CD4-positive, CD25-positive, alpha-beta regulatory T cell (primary cell): ENCODE results near the gene PMPCB. TPM values are rescaled to one million over a fixed set of nuclear protein-coding genes. Genes with fewer than 3 reads are reported as not detected.
"Not testable (repeated sequence)": the region's sequence is repeated elsewhere in the genome, so short reads cannot be mapped to it uniquely, and the experiment has no call there.

Experiments
- ATAC-seq, 2 donors: fragments of 150-1000 bp; cut with Tn5 transposase; one replicate each; pipeline ENCODE4 v1.10.0; 2021; ENCODE audit warnings: low read depth in 2 of 2, moderate number of reproducible peaks in 2 of 2, moderate library complexity in 1 of 2
- DNase-seq, 3 donors: peaks; one replicate each; pipeline versions ENCODE4 v3.0.0 to v3.0.0-alpha.2; 2012 to 2022; ENCODE audit warnings: mixed read lengths in 1 of 3
- H3K27ac ChIP-seq: one replicate; pipeline ENCODE4 v1.7.0; 2013; ENCODE audit warnings: mild to moderate bottlenecking, low read length; ENCODE audit not compliant: insufficient read depth, poor library complexity, severe bottlenecking
- H3K27me3 ChIP-seq: one replicate; pipeline ENCODE4 v1.7.0; 2013; ENCODE audit warnings: low read length; ENCODE audit not compliant: control insufficient read depth, insufficient read depth
- H3K36me3 ChIP-seq: one replicate; pipeline ENCODE4 v1.7.0; 2013; ENCODE audit warnings: mild to moderate bottlenecking, low read length, moderate library complexity; ENCODE audit not compliant: control insufficient read depth, insufficient read depth
- H3K4me1 ChIP-seq: 2 replicates; pipeline ENCODE4 v1.7.0; 2013; ENCODE audit warnings: mild to moderate bottlenecking, low read length; ENCODE audit not compliant: insufficient read depth, control insufficient read depth, poor library complexity, severe bottlenecking
- H3K4me3 ChIP-seq: one replicate; pipeline ENCODE4 v1.7.0; 2013; ENCODE audit warnings: low read depth, mild to moderate bottlenecking, low read length, moderate library complexity
- H3K9me3 ChIP-seq, 2 experiments: 1 replicate in 1 of 2; 2 replicates in 1 of 2; pipeline ENCODE4 v1.7.0; 2013; ENCODE audit warnings: low read length in 2 of 2, mild to moderate bottlenecking in 1 of 2, moderate library complexity in 1 of 2; ENCODE audit not compliant: control insufficient read depth in 2 of 2
- H3K27ac Mint-ChIP-seq, 3 donors: one replicate each; pipeline ENCODE4 v1.8.0; 2020 to 2022; ENCODE audit warnings: mild to moderate bottlenecking in 3 of 3, mixed read lengths in 3 of 3, moderate library complexity in 2 of 3
- H3K27me3 Mint-ChIP-seq: one replicate; pipeline ENCODE4 v1.8.0; 2022; ENCODE audit warnings: mild to moderate bottlenecking, mixed read lengths
- H3K36me3 Mint-ChIP-seq: one replicate; pipeline ENCODE4 v1.8.0; 2020; ENCODE audit warnings: mixed read lengths
- H3K4me1 Mint-ChIP-seq, 4 donors: one replicate each; pipeline ENCODE4 v1.8.0; 2020 to 2022; ENCODE audit warnings: mixed read lengths in 4 of 4, mild to moderate bottlenecking in 1 of 4
- H3K4me3 Mint-ChIP-seq, 4 donors: one replicate each; pipeline ENCODE4 v1.8.0; 2020 to 2022; ENCODE audit warnings: mild to moderate bottlenecking in 4 of 4, mixed read lengths in 4 of 4, moderate library complexity in 3 of 4
- H3K9me3 Mint-ChIP-seq, 7 donors: one replicate each; pipeline ENCODE4 v1.8.0; 2020 to 2022; ENCODE audit warnings: mixed read lengths in 7 of 7, mild to moderate bottlenecking in 3 of 7, moderate library complexity in 2 of 7
- polyA plus RNA-seq, 4 donors: library from polyadenylated mRNA; unstranded; fragments of 300-500 nt; fragmentation: Illumina TruSeq; gene quantifications; one replicate each; pipeline ENCODE4 v1.2.3, GENCODE V29; 2021
- total RNA-seq: library from RNA; stranded (reverse); gene quantifications from one replicate; pipeline ENCODE4 v1.2.3, GENCODE V29; 2022

PMPCB gene, protein sequence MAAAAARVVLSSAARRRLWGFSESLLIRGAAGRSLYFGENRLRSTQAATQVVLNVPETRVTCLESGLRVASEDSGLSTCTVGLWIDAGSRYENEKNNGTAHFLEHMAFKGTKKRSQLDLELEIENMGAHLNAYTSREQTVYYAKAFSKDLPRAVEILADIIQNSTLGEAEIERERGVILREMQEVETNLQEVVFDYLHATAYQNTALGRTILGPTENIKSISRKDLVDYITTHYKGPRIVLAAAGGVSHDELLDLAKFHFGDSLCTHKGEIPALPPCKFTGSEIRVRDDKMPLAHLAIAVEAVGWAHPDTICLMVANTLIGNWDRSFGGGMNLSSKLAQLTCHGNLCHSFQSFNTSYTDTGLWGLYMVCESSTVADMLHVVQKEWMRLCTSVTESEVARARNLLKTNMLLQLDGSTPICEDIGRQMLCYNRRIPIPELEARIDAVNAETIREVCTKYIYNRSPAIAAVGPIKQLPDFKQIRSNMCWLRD
- total RNA-seq (86.6 TPM), polyA plus RNA-seq (10 to 100 TPM; 85.5 to 89.7 (median 88.0) TPM)

DNA sequence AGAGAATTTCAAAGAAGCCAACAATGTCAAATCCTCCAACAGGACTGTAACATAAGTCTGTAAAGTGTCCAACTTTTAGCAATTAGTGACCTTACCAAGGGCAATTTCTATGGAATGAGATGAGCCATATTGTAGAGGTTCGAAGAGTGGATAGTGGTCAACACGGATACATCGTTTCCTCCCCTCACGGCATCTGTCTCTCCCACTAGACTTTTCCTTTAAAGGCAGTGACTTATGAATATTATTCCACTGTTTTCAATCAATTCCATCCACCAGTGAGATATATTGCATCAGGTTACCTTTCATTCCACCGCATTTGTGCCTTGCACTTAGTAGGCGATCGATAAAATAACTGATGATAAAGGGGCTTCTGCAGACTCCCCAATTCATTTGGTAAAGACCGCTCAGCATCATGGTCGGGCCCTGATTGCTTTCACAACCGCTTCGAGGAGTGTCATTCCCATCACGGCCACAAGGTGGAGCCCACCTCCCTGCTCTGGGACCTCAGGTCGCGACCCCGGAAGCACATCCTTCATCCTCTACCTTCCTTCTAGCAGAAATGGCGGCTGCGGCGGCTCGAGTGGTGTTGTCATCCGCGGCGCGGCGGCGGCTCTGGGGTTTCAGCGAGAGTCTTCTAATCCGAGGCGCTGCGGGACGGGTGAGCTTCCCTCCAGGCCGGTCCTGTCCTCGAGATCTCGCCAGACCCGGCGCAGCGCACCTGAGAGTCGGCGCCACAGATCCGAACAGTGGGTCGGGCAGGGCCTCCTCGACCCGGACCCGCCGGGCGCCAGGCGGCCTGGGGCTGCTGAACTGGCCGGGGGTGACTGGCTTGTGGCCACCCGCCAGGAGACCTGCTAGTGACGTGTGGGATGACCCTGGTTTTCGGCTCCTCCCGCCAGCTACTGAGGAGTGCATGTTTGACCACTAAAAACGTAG lies at the start of gene PMPCB:
PMPCB (plus strand) TSS at position 535 of the 936 bp plus-strand sequence; CDS start at position 560, 25 bp downstream.
- peak; percentile 99 to 100 for ATAC-seq
- H3K36me3 ChIP-seq: peaks cover 28% of the 10 kb centered on the region
- H3K27me3 Mint-ChIP-seq: no peaks in the 10 kb centered on the region
- peak within 1 kb of the TSS; percentile 86 for H3K27ac ChIP-seq
- peaks cover 1% of the 10 kb centered on the region for H3K27me3 ChIP-seq
- no peaks in the 10 kb centered on the region for H3K9me3 ChIP-seq
- H3K4me3 Mint-ChIP-seq: peak within 1 kb of the TSS; percentile 89 to 95 (median 92)
- H3K36me3 Mint-ChIP-seq: peaks cover 9% of the 10 kb centered on the region
- H3K27ac Mint-ChIP-seq: peak within 1 kb of the TSS; percentile 88 to 93 (median 92)
- peaks cover 22% of the 10 kb centered on the region for H3K4me1 ChIP-seq
- peak within 1 kb of the TSS; percentile 95 for H3K4me3 ChIP-seq
- no peaks in the 10 kb centered on the region for H3K9me3 Mint-ChIP-seq
- DNase-seq: peak; percentile 92 to 95 (median 94)
- peaks cover 14 to 48% (median 31%) of the 10 kb centered on the region in 4 donors for H3K4me1 Mint-ChIP-seq

DNA sequence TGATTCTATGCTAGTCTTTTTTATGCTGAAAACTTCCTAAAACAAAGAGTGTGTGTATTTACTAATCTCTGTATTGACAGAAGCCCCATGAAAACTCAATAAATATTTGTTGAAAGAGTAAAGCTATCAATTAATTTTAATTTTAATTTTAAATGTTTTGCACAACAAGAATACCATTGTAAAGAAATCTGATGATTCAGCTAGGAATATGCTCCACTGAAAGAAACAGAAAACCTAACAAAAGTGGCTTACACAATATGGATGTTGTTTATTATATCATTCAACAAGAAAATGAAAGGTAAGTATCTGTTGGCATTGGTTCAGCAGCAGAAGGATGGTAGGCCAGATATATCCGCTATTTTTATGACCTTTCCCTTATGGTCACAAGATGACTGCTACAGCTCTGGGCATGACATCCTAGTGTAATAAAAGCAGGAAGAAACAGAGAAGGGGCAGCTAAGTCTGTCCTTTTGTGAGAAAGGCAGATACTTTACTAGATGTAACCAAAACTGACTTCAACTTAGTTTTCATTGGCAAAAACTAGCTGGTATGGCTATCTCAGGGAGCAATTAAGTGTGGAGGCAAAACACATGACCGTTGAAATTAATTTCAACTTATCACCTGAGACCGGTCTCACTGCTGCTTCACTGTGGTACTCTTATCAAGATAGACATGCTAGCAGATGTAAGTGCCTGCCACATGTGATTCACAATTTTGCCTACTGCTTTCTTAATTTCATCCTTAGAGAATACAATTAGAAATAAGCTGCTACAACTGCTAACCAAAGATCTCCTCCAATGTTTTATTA lies 43.3 kb upstream of the PMPCB start:
- H3K4me3 ChIP-seq, ATAC-seq, H3K27ac Mint-ChIP-seq, H3K4me1 Mint-ChIP-seq, H3K27me3 ChIP-seq, H3K27ac ChIP-seq, H3K4me3 Mint-ChIP-seq, H3K9me3 ChIP-seq, H3K36me3 Mint-ChIP-seq, H3K36me3 ChIP-seq, H3K9me3 Mint-ChIP-seq, H3K27me3 Mint-ChIP-seq, DNase-seq, H3K4me1 ChIP-seq: not testable (repeated sequence)

DNA sequence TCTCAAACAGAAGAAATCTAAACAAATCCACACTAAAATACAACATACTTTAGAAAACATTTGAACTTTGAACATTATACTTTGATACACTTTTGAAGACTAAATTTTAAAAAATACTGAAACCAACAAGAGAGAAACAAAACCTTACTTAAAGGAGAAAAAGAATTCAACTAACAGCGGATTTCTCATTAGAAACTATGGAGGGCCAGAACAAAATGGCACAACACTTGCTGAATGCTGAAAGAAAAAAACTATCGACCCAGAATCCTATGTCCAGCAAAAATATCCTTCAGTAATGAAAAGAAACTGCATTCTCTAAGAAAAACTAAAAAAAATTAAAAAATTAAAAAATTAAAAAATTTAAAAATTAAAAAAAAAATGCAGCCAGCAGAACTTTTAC lies 33.2 kb upstream of the PMPCB start:
- H3K4me1 Mint-ChIP-seq, ATAC-seq, H3K27ac Mint-ChIP-seq, H3K27me3 Mint-ChIP-seq, H3K4me1 ChIP-seq, H3K27ac ChIP-seq, H3K9me3 ChIP-seq, H3K4me3 Mint-ChIP-seq, DNase-seq, H3K4me3 ChIP-seq, H3K9me3 Mint-ChIP-seq, H3K36me3 ChIP-seq, H3K27me3 ChIP-seq, H3K36me3 Mint-ChIP-seq: not testable (repeated sequence)

DNA sequence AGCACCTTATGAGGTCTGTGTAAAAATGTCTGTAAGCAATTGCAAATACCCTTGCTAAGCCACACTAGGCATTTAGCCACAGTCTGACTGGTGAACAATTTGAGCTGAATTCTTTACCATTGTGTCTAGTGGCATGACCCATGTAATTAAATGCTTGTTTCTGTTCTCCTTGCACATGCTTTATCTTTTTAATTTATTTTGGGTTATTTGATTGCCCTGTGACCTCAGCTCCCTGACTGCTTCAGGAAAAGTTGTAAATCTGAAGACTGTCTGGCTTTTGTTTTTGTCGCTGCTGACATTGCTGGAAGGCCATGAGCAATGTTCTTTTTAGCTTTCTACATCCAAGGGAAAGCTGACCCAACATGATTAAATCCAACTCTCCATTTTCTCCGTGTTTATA lies 31.0 kb upstream of the PMPCB start:
- not testable (repeated sequence) for H3K27me3 ChIP-seq, DNase-seq, H3K27me3 Mint-ChIP-seq, H3K4me1 ChIP-seq, H3K4me3 Mint-ChIP-seq, H3K27ac Mint-ChIP-seq, H3K9me3 Mint-ChIP-seq, ATAC-seq, H3K9me3 ChIP-seq, H3K4me3 ChIP-seq, H3K27ac ChIP-seq, H3K36me3 ChIP-seq, H3K36me3 Mint-ChIP-seq, H3K4me1 Mint-ChIP-seq

DNA sequence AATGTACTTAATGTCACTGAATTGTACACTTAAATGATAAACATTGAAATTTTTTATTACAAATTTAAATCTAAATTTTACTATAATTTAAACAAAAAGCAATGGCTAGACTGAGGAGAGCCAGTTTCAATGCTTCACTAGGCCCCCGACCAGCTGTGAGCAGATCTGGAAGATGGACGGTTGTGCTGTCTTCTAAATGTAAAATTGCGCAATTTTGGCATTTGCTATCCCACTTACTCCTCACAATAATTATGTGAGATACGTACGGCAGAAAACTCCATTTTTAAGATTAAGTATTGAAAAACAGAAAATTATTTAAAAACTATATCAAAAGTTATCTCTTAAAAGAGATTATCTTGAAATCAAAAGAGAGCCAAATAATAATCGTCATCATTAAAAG lies 23.9 kb upstream of the PMPCB start:
- not testable (repeated sequence) for H3K4me1 ChIP-seq, H3K36me3 ChIP-seq, ATAC-seq, H3K27me3 ChIP-seq, H3K4me1 Mint-ChIP-seq, DNase-seq, H3K27ac ChIP-seq, H3K9me3 Mint-ChIP-seq, H3K27ac Mint-ChIP-seq, H3K4me3 Mint-ChIP-seq, H3K4me3 ChIP-seq, H3K9me3 ChIP-seq, H3K27me3 Mint-ChIP-seq
- H3K36me3 Mint-ChIP-seq: peaks cover 15% of the 10 kb centered on the region

DNA sequence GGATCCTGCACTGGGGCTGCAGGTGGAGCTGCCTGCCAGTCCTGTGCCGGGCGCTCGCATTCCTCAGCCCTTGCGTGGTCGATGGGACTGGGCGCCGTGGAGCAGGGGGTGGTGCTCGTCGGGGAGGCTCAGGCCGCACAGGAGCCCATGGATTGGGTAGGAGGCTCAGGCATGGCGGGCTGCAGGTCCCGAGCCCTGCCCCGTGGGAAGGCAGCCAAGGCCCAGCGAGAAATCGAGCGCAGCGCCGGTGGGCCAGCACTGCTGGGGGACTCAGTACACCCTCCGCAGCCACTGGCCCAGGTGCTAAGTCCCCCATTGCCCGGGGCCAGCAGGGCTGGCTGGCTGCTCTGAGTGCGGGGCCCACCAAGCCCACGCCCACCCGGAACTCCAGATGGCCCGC lies 22.4 kb upstream of the PMPCB start:
- H3K4me3 Mint-ChIP-seq, H3K27me3 ChIP-seq, H3K9me3 ChIP-seq, H3K4me3 ChIP-seq, H3K27me3 Mint-ChIP-seq, H3K27ac Mint-ChIP-seq, DNase-seq, H3K36me3 ChIP-seq, H3K27ac ChIP-seq, H3K9me3 Mint-ChIP-seq, H3K4me1 ChIP-seq, ATAC-seq: not testable (repeated sequence)
- H3K4me1 Mint-ChIP-seq: peaks cover 8 to 16% (median 12%) of the 10 kb centered on the region in 4 donors
- H3K36me3 Mint-ChIP-seq: peaks cover 11% of the 10 kb centered on the region

DNA sequence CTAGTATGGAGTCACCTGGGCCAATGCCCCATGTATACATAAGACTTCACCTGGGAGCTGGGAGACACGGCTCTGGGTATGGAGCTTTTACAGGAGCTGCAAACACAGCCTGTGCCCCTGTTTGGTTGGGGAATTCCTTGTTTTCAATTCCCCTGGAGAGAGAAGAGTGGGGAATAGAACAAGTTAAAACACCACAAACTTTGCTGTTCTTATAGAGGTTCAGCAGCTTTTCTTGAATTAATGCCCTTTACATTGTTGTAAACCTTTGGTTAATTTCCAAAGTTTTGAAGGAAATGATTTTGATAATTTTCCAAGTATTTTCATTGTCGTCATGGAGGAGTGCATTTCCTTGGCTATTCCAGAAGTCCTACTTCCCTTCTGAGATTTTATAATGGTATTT lies 19.0 kb upstream of the PMPCB start:
- peaks cover 9 to 31% (median 19%) of the 10 kb centered on the region in 4 donors for H3K4me1 Mint-ChIP-seq
- ATAC-seq, H3K9me3 ChIP-seq, H3K27ac Mint-ChIP-seq, H3K27me3 Mint-ChIP-seq, H3K36me3 ChIP-seq, DNase-seq, H3K27ac ChIP-seq, H3K4me3 ChIP-seq, H3K36me3 Mint-ChIP-seq, H3K27me3 ChIP-seq, H3K9me3 Mint-ChIP-seq: not testable (repeated sequence)
- peaks cover 16% of the 10 kb centered on the region for H3K4me1 ChIP-seq
- H3K4me3 Mint-ChIP-seq: peak overlapping the region in 2 of 4 donors; percentile 54 to 56
